HL-60 (cell line): Measurements from ENCODE around the gene HMGCL.

ENCODE experiments used
- CTCF ChIP-seq: IDR thresholded peaks from one replicate; pipeline ENCODE4 v1.5.1; 2011; ENCODE audit warnings: low read length, control low read depth, inconsistent platforms; ENCODE audit not compliant: insufficient read depth
- GABPA ChIP-seq: IDR thresholded peaks from 2 replicates; pipeline ENCODE4 v1.6.1; 2012; ENCODE audit warnings: low read depth
- POLR2AphosphoS5 ChIP-seq: IDR thresholded peaks from 2 replicates; pipeline ENCODE4 v1.6.1; 2012; ENCODE audit warnings: low read depth
- REST ChIP-seq: IDR thresholded peaks from 2 replicates; pipeline ENCODE4 v1.6.1; 2012; ENCODE audit warnings: low read depth; ENCODE audit not compliant: insufficient replicate concordance
- SPI1 ChIP-seq: IDR thresholded peaks from 2 replicates; pipeline ENCODE4 v1.6.1; 2012; ENCODE audit warnings: low read depth, mild to moderate bottlenecking, borderline replicate concordance

- TF ChIP-seq CTCF (no peak), GABPA (no peak), REST (no peak), POLR2AphosphoS5 (no peak), SPI1 (no peak)
These were observed 33.6 kb downstream of the HMGCL start for GRCh38 chr1:23791516-23792047.
